Transverse colon (tissue), 4 donors: ENCODE results near the gene SEC31A. TPM values are rescaled to one million over a fixed set of nuclear protein-coding genes. Genes with fewer than 3 reads are reported as not detected.
"Not testable (repeated sequence)": the region's sequence is repeated elsewhere in the genome, so short reads cannot be mapped to it uniquely, and the experiment has no call there.

Experiments used
- DNase-seq: peaks from one replicate; pipeline ENCODE4 v3.0.0-alpha.2; 2019
- H3K27ac ChIP-seq, 4 donors: fragments of 200-600 bp; sonication (generic); 2 replicates each; pipeline ENCODE4 v1.5.1; 2016 to 2018; ENCODE audit warnings: inconsistent platforms in 4 of 4
- H3K27me3 ChIP-seq: fragments of 200-600 bp; sonication (generic); 2 replicates; pipeline ENCODE4 v1.5.1; 2017; ENCODE audit warnings: inconsistent platforms
- H3K36me3 ChIP-seq, 4 donors: fragments of 200-600 bp; sonication (generic); 2 replicates each; pipeline ENCODE4 v1.5.1; 2017 to 2019; ENCODE audit warnings: inconsistent platforms in 4 of 4
- H3K4me1 ChIP-seq, 4 donors: fragments of 200-600 bp; sonication (generic); 2 replicates each; pipeline ENCODE4 v1.5.1; 2017 to 2020; ENCODE audit warnings: inconsistent platforms in 4 of 4
- H3K4me3 ChIP-seq, 4 donors: fragments of 200-600 bp; sonication (generic); 1 replicate in 1 of 4; 2 replicates in 3 of 4; pipeline versions ENCODE4 v1.5.1 to v1.6.1; 2017 to 2019; ENCODE audit warnings: inconsistent platforms in 4 of 4
- H3K9me3 ChIP-seq, 2 donors: fragments of 200-600 bp; sonication (generic); 2 replicates each; pipeline ENCODE4 v1.5.1; 2017 to 2019; ENCODE audit warnings: inconsistent platforms in 2 of 2
- EP300 ChIP-seq: sonication (generic); formaldehyde crosslinking; IDR thresholded peaks from one replicate; pipeline ENCODE4 v1.6.1; 2017; ENCODE audit warnings: antibody characterized with exemption, low read depth
- POLR2A ChIP-seq: fragments of 450-650 bp; IDR thresholded peaks from one replicate; pipeline ENCODE4 v1.6.1; 2016; ENCODE audit warnings: antibody characterized with exemption, mild to moderate bottlenecking, moderate library complexity
- POLR2AphosphoS5 ChIP-seq, 3 donors: sonication (generic); formaldehyde crosslinking; IDR thresholded peaks; one replicate each; pipeline ENCODE4 v1.6.1; 2016; ENCODE audit warnings: antibody characterized with exemption in 3 of 3
- WGBS, 2 donors: methylation state at CpG; one replicate each; pipeline ENCODE4 v1.1.5; 2018; ENCODE audit warnings: low coverage in 1 of 2; 5-methylcytosine and 5-hydroxymethylcytosine counted together
- in situ Hi-C, 4 donors: fragments of 200-750 bp; cut with MboI; loops; one replicate each; pipeline versions ENCODE4 v1.15.0 to v1.15.1; 2017; ENCODE audit warnings: low sequenced_read_pairs in 3 of 4, low pct_ligation_motif_present in 1 of 4, low pct_unique_long_range_greater_than_20kb in 1 of 4
- intact Hi-C: fragments of 100-400 bp; cut with DNase I; formaldehyde crosslinking; loops from one replicate; pipeline ENCODE4 v1.15.1; 2023; ENCODE audit warnings: low total_unique reads
- total RNA-seq, 4 donors: library from RNA; depleted of rRNA; stranded (reverse); fragments of >200 nt; gene quantifications; one replicate each; pipeline ENCODE4 v1.1.0, GENCODE V29; 2016
- TF ChIP-seq, protein P1 (sequence below), 5 experiments: fragments of 200-600 bp in 3 of 5; fragments of 450-650 bp in 2 of 5; sonication (generic) in 3 of 5; IDR thresholded peaks; 1 replicate in 2 of 5; 2 replicates in 3 of 5; pipeline ENCODE4 v1.5.1; 2016 to 2017; ENCODE audit warnings: antibody characterized with exemption in 5 of 5, inconsistent platforms in 3 of 5, mild to moderate bottlenecking in 2 of 5, moderate library complexity in 1 of 5

Gene SEC31A
- total RNA-seq, 4 donors from 2014 or later = 144 to 214 (median 163) TPM

DNA sequence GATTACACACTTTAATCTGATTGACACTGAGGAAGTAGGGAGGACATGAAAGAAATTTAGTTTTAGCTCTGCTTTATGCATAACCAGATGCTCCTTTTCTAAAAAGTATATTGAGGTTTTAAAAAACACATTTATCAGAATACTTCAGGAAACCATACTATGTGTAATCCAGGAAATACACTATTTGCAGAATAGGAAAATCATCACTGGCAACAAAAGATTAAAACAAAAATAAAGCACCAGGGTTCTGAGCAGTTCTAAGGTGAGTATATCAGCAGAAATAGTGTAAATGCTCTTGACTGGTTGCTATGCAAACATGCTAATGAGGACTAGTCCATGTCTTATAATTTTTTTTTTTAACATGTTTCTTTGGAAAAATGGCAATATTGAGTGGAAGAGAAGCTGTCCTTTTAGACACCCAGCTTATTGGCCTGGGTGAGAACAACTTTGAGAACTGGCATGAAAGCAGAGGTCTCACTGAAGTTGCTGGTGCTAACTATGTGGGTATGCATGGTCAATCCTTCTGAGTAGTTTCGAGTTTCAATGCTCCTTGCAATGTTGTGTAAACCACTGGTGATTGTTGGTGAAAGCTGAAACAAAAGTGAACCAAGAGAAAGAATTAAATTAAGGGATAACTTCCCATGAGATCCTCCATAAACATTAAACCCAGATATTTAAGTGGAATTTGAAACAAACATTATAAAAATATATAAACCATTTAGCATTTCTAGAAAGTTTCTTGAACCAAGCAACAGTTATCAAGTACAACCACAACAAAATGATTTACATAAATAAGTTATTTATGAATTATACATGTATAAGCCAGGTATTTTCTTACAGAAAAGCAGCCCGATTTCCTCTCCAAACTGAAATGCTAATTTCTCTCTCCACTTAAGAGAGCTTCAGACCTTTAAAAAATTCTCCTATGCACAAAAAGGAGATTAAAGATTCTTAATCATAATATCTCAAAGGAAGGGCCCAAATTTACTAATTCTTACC is 72.0 kb downstream of the SEC31A start:
- 80 to 88% methylated on average over 2 of the region's 2 CpGs for WGBS, 2 donors
- H3K9me3 ChIP-seq = no peaks in the 10 kb centered on the region
- in situ Hi-C loops = no loop called here
- no peaks in the 10 kb centered on the region for H3K27me3 ChIP-seq
- no peak for DNase-seq
- no peaks in the 10 kb centered on the region for H3K4me1 ChIP-seq
- TF ChIP-seq, protein P1, sequence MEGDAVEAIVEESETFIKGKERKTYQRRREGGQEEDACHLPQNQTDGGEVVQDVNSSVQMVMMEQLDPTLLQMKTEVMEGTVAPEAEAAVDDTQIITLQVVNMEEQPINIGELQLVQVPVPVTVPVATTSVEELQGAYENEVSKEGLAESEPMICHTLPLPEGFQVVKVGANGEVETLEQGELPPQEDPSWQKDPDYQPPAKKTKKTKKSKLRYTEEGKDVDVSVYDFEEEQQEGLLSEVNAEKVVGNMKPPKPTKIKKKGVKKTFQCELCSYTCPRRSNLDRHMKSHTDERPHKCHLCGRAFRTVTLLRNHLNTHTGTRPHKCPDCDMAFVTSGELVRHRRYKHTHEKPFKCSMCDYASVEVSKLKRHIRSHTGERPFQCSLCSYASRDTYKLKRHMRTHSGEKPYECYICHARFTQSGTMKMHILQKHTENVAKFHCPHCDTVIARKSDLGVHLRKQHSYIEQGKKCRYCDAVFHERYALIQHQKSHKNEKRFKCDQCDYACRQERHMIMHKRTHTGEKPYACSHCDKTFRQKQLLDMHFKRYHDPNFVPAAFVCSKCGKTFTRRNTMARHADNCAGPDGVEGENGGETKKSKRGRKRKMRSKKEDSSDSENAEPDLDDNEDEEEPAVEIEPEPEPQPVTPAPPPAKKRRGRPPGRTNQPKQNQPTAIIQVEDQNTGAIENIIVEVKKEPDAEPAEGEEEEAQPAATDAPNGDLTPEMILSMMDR (IDR thresholded peaks at IDR 0.05) = no peak
- TF ChIP-seq POLR2AphosphoS5 (IDR thresholded peaks at IDR 0.05) = no peak
- TF ChIP-seq POLR2A = no peak
- TF ChIP-seq EP300 = no peak
- H3K4me3 ChIP-seq = no peak overlapping the region
- H3K27ac ChIP-seq = no peak overlapping the region
- H3K36me3 ChIP-seq = peaks cover 0 to 60% (median 23%) of the 10 kb centered on the region in 4 donors
- intact Hi-C loops = no loop called here

DNA sequence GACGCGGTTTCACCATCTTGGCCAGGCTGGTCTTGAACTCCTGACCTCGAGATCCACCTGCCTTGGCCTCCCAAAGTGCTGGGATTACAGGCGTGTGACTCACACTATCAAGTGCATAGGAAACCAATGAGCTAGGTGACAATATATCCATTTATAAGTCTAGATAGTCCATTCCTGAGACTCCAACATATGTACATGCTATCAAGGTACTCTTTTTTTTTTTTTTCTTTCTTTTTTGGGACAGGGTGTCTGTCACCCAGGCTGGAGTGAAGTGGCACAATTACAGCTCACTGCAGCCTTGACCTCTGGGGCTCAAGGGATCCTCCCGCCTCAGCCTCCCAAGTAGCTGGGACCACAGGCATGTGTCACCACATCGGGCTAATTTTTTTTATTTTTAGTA is 74.1 kb downstream of the SEC31A start:
- H3K9me3 ChIP-seq, H3K27ac ChIP-seq, H3K27me3 ChIP-seq, in situ Hi-C loops, H3K4me1 ChIP-seq, intact Hi-C loops, H3K4me3 ChIP-seq, DNase-seq: not testable (repeated sequence)
- 98 to 100% methylated on average over 2 to 6 of the region's 6 CpGs for WGBS, 2 donors
- peaks cover 0 to 40% (median 13%) of the 10 kb centered on the region in 4 donors for H3K36me3 ChIP-seq

DNA sequence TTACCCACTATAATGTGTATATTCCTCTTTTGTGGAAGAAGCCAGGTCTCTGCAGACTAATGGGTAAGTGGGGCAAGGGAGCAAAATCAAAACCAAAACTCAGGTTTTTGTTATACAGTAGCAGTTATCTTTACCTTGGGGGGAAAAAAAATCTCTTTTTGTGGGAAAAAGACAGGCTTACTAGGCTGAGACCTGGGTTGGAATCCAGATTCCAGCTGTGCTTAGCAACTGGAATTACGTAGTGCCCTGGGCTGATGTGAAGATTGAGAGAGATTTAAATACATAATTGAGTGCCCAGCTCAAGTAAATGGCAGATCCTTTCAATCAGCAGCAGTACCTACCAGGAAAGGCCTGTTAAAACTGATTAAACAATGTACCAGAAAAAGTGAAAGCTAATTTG is 76.9 kb downstream of the SEC31A start:
- intact Hi-C loops (no loop called here), in situ Hi-C loops (no loop called here)
- H3K27me3 ChIP-seq = no peaks in the 10 kb centered on the region
- DNase-seq = no peak
- TF ChIP-seq EP300 (no peak), POLR2A (no peak), POLR2AphosphoS5 (IDR thresholded peaks at IDR 0.05) (no peak)
- TF ChIP-seq, protein P1 (IDR thresholded peaks at IDR 0.05) = no peak
- no peak overlapping the region for H3K27ac ChIP-seq
- H3K36me3 ChIP-seq = peaks cover 0 to 21% (median 2%) of the 10 kb centered on the region in 4 donors
- WGBS, 2 donors = 71 to 87% methylated on average over 1 of the region's 1 CpG
- no peak overlapping the region for H3K4me3 ChIP-seq
- no peaks in the 10 kb centered on the region for H3K9me3 ChIP-seq
- peaks cover 0 to 9% (median 0%) of the 10 kb centered on the region in 4 donors for H3K4me1 ChIP-seq

DNA sequence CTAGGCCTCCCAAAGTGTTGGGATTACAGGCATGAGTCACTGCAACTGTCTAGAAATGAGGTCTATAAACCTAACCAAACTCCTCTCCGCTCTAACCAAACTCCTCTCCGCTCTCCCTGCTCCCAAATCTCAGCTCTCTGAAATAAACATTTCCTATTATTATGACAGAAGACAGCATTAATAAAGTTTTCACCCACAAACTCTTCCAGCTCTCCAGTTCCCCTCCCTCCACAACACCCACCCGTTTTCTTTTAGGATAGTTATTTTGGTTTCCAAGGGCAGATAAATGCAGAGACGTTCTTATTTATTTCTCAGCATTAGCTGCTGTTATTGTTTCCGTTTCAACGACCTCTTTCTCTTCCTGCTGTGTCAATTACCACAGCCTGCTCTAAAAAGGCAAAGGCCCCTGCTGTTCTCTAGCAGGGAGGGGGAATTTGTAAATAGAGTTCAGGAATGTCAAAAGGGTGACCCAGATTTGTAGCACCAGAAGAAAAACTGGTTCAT is 79.1 kb downstream of the SEC31A start:
- in situ Hi-C loops = no loop called here
- intact Hi-C loops = loop anchor here (1.0 kb wide), 1 partner anchor 13 kb away; no protein-coding TSS in a partner anchor
- DNase-seq = no peak
- 37 to 38% methylated on average over 6 of the region's 6 CpGs for WGBS, 2 donors
- Histone ChIP-seq H3K9me3 (no peaks in the 10 kb centered on the region), H3K36me3 (no peaks in the 10 kb centered on the region), H3K4me3 (no peak overlapping the region), H3K4me1 (peaks cover 0 to 9% (median 0%) of the 10 kb centered on the region in 4 donors), H3K27ac (peak overlapping the region in 3 of 4 donors; percentile 38 to 55 (median 42)), H3K27me3 (no peaks in the 10 kb centered on the region)
- TF ChIP-seq POLR2A (no peak), POLR2AphosphoS5 (IDR thresholded peaks at IDR 0.05) (no peak), EP300 (no peak)
- TF ChIP-seq, protein P1 (IDR thresholded peaks at IDR 0.05) = no peak
